Stimulated activated naive CD4-positive, alpha-beta T cell treated with Interleukin-2 at 50 U/mL for 16 hours (primary cell): ENCODE measurements around the gene TNIK.

Experiments used
- DNase-seq: peaks from one replicate; lab custom pipeline; 2025; lab: John Stamatoyannopoulos, UW

The TNIK gene

DNA sequence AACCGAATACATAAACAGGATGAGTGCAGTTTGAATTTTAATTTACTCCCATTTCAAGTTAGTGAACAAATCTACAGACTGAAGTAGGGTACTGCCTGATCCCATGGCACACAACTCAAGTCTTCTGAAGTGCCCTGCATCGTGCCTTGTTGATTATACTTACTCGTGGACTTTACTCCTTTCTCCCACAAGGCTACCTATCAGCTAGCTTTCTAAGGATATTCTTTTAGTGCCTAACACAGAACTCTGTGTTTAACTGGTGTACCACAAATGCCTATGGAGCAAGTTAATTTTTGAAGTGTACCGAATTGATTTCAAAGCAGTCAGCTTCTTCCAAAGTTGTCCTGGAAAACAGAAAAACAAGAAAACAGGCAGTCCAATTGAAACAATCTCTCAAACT is 119.8 kb downstream of the TNIK start:
- no peak for DNase-seq

DNA sequence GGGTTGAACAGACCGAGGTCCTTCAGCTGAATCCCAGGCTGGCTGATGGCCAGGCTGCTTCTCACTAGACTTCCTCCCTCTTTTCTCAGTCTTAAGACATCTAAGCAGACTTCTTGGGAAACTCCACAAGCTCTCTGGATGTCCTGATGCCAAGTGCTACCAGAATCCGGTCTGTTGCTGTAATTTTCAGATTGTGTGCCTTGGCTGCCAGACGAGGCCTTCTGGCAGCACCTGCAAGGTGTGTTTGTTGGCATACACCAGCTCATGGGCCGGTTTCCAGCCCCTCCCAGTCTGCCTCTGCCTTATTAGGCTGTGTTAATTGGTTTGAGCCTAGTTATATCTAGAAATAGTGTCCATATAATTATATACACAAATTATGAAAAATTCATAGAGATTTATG is 120.6 kb downstream of the TNIK start:
- DNase-seq, result no peak

DNA sequence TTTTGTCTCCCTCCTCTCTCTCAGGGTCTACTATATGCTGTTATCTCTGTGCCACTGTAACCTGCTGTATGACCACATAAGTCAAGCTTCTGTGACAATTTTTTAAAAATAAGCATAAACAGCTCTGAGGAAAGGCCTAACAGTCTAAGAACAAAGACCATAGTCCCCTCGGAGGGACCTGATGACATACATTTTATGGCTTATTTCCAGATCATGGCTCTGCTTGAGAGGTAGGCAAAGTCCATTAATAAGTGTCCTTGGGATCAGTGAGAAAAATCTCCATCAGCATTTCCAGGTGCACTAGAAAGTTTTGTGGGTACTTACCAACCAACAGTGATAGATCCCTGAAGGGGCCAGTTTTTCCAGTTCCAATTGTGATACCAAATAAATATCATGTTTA is 123.8 kb downstream of the TNIK start:
- DNase-seq, result no peak

DNA sequence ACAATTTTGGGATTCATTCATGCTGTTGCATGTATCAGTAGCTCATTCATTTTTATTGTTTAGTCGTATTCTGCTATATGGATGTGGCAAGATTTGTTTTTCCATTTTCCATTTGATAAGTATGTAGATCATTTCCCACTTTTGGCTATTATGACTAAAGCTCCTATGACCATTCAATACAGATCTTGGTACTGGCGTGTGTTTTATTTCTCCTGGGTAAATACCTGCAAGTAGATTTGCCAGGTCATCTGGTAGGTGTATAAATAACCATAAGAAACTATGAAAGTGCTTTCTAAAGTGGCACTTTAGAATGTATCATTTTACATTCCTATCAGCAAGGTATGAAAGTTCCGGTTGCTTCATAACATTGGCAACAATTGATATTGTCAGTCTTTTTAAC is 124.6 kb downstream of the TNIK start:
- no peak for DNase-seq

DNA sequence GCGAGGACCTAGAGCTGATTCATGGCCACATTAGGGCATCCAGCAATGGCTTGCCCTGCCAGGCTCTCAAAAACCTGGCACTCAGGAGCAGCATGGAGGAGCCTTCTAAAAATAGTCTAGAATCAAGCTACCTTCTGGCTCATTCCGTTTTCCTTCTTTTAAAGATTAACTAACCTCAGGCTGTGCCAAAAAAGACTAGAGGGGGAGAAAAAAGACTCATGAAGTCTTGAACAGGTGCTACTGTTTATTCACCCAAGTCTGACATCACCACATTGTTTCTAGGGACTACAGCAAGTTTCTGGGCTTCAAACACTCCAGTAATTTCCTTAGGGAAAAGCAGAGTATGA is 125.8 kb downstream of the TNIK start:
- no peak for DNase-seq

DNA sequence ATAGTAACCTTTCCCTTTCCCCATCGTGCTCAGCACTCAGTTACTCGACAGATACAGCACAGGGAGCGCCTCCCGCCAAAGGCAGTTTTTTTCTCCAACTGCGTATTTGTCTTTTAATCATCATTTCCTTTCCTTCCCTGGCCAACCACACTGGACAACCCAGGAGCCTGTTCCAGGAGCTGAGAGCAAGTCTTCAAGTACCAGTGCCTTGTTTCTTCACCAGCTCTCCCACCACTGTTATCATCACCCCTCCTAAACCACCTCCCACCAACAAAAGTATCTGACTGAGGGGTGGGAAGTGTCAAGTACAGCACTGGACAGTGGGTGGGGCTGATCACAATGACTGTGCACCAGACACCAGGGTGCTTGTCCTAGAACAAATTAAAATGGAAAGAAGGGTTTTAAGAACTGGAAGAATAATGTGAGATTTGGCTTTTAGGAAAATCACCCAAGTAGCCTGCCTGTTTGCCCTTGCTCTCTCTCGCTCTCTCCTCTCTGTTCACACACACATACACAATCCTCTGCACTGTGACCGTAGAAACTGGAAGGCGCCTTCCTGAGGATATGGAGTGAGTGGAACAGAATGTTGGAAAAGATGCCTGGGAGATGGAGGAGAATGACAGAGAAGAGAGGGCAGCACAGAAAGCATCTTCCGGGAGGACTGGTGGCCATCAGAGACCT is 126.3 kb downstream of the TNIK start:
- no peak for DNase-seq

DNA sequence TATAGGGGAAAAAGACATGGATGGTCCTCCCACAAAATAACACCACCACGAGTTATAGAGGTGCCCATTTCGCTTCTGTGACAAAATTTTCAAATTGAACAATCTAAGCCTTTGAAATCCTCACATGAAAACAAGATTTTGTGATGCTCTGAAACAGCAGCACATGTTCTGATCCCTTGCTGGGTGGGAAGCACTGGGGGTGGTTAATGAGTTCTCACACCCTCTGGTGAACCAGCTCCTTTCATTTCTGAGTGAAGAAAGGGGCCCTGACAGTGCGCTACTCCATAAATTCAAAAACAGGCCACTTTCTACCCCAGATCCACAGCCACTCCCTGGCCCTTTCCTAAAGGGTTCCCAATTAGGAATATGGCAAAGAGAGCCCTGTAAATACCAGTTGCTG is 129.3 kb downstream of the TNIK start:
- no peak for DNase-seq

DNA sequence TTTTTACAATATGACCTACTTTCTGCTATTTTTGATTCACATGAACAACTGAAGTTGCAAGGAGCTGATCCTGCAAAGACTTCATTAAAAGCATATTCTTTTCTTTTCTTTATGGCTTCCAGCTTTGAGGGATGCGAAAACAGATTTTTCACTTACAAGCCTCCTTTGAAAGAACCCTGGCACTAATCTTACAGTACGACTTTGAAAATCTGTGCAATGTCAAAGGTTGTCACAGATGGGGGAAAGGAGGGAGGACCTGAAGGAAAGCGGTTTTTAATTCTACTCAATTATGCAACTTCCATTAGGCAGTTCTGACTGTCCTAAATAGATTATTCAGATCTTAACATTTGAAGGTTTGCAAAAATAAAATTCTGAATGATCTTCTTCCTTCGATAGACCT is 130.5 kb downstream of the TNIK start:
- no peak for DNase-seq

DNA sequence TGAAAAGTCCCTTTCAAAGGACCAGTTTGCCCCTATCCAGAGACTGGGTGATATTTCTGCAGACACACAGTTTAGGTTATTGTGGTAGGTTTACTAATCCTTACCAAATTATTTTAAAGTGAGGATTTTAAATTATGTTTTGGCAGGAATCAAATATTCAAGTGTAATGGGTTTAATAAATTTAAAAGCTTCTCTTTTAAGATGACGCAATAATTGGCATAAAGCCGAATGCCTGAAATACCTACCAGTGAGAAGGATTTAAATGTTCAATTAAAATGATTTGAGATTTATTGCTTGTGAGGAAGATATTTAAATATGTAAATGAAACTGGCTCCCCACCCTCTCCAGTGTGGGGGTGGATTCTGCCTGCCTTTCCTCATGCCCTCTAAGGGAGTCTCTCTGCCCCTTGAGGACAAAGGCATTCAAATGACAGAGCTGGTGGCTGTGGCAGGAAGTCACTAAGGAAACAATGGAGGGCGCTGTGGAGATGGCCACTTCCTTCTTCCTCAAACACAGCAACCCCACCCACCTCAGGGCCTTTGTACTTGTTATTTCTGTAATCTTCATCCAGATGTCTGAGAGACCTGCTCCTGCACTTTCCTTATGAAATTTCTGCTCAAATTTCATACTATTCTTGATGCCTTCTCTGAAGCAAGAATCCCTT is 131.7 kb downstream of the TNIK start:
- DNase-seq, result peak; percentile 24

DNA sequence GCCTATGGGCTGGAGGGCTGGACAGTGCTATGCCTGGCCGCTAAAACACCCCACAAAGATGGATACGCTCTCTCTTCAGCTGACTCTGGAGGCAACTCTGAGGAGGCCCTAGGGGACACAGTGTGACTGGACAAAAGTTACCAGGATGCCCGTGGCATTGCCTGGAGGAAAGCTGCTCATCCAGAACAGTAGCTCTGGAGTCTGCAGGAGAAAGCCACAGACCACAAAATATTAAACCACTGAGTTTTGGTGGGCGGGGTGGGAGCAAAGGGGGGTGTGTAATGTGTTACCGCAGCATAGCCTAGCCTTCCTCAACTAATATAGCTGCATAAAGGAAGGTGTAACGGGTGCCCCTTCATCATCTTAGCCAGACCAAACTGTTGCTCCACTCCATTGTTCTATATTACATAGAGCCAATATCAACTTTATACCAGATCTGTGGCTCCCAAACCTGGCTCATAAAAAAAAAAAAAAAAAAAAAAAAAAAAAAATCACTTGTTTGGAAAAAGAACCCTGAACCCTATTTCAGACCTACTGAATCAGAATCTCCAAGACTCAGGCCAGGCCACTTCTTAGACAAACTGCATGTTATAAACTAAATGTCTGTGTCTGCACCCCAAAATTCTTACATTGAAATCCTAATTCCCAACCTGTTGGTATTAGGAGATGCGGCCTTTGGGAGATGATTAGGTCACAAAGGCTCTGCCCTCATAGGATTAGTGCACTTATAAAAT is 132.6 kb downstream of the TNIK start:
- no peak for DNase-seq

DNA sequence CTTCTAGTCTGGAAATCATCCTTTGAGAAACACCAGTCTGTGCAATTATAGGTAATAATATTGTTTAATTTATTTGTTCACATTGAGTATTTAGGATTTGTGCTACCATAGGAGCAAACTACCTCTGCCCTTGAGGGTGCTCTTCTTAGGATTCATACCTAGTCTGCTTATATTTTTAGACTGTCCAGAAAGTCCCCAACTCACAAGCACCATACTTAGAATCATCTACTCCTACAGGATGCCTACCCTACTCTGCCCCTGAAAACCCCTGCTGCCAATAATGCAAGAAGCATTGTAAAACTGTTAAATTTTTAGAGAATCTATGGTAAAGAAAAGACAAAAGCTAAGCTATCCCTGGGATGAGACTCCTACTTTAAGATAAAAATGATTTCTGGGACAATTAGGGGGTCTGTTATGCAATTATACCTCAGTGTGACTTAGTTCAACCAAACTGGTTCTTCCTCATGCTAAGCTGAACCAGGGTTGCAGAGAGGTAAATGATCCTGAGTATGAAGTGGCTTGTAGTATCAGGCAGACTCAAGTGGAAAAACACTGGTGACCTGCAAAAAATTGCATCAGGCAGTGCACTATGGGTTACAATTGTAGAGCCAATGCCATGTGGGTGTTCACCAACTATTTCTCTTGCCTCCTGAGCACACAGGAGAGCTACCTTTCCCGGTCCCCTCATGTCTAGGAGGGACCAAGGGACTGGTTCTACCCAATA is 133.3 kb downstream of the TNIK start:
- no peak for DNase-seq

DNA sequence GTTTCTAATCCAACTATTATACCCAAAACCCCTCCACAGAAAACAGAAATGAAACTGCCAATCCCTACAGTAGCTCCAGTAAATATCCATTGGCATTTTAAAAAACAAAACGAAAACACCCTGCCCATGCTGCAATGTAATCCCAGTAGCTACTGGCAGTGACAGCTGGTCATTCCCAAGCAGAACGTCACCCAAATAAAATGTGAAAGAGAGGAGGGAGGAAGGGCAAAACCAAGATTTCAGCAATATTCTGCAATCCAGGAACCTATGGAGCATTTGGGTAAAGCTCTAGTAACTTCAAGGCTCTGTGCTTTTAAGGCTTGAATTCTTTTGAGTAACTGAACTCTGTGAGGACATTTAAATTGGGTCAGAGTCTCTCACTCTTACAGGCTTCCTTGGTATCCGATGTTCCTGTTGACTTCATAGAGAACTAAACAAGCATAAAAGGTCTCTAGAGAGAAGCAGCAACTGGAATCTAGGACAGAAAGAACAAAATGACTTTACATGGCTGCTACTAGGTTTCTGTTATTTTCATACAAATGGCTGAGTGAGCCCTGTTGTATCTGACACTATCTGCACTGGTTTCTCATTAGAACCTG is 136.2 kb downstream of the TNIK start:
- no peak for DNase-seq

DNA sequence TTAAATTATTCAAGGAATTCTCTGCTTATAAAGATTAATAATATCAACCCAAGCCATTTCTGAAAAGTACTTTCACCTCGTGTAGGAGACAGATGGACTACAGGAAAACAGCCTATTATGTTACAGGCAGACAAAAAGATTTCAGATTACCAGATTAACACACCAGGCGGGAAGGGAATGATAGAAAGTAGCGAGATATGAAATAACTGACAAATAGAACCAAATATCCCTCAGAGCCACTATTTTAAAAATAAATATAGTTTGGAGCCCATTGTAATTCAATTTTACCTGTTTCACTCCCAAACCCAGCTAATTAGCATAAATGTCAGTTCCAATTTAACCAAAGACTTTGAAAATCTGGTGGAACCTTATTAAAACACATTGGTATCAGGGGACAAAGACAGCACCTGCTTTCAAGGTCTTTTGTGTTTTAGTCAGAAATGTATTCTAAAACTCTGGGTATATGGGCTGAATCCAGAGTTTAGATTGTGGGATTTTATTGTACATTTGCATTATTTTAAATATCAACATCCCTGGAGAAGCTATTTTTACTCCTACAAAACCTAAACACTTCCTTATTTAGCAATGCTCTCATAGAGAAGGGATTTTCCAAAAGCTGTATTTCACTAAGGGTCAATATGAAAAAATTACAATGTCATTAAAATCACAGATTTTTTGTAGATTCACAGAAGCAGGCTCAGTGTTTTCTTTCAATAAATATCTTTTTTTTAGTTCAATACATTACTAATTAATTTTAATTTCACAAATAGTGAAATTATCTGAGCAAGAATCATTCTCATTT is 138.4 kb downstream of the TNIK start:
- DNase-seq, result no peak

DNA sequence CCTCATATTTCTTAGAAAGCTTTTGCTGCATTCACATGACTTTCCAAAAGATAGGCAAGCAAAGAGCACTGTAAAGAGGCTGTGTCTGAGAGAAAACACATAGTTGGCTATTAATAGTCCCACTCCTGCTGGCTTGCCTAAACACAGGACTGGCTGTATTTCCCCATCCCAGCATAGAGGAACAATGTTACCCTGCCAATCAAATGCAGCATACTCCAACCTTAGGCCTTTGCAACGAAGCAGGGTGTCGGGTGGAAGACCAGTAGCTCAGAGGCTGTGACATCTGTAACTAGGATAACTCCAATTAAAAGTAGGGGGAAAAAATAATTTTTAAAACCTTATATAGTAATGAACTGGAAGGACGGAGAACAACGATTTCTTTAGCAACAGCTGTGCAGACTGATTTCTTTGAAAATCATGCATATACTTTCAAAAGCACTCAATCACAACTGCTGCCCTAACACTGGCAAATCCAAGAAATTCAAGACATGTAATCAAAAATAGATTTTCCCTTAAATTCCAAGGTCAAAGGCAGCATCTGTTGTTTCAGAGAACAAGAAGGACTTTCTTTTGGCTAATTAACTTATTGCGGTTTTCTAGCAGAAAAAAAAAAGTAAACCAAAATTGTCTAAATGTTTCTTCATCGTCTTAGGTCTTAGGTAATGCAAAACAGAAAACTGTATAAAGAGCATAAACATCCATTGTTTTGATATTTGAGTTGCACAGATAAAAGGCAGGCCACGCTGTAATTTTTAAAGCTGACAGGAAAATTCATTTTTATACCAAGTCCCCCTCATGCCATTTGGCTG is 139.3 kb downstream of the TNIK start:
- DNase-seq, result no peak

DNA sequence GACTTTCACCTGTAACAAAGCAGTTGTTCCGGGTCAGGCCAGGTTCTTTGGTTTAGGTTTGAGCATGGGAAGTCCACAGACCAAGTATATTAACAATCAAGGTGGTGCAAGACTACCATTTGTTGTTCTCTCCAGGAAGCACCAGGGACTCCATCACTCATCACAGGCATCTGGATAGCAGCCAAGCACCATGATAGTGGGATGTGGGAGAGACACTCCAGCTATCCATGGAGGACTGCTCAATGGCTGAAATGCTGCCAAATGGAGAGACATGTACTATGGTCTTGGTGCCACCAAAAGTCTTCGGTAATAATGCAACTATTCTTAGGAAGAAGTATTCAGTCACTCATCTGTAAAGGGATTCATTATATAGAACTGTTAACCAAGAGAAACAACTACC is 143.0 kb downstream of the TNIK start:
- no peak for DNase-seq

DNA sequence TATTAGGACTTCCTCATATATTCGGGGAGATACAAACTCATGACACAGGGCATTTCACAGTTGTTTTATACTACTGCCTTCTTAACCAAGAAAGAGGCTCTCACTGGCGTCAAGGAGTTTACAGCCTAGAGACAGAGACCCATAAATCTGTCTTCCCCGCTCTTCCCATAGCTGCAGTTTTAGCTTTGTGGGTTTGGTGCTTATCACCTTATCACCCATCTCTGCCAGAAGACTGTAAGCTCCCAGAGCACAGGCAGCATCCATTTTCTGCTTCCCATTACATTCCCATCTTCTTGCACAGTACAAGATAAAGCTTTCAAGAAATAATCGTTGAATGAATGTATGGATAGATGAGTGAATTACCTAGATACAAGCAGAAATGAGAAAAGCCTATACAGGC is 144.3 kb downstream of the TNIK start:
- DNase-seq, result no peak

DNA sequence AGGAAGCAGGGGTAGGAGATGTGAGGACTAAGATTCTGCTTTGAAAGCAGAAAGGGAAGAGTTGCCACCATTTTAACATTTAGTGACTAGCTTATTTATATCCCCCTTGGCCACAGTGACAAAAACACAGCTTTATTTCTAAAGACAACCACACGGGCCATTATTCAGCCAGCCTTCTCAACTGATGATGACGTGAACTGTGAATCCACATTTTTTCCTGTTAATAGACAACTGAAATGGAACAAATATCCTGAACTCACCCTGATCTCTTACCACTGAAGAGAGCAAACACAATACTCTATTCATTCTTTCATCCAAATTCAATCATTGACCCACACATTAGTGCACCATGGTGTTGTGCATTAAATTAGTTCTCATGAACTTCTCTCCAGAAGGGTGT is 145.1 kb downstream of the TNIK start:
- no peak for DNase-seq

DNA sequence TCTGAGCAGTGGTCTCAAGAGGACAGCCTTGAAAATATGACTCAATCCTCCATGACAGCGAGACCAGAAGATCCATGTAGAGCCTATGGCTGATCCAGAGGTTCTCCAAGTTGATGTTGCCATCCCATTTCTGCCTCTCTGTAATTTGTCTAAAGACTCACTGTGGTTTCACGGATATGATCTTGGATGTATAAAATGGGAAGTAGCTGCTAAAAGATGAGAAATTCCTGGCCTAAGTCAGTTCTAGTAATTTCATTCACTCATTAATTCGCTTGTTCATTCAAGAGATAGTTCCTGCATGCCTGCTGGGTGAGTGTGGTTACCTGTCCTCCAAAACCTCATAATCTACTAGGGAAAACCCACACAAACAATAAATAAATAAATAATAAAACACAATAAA is 145.9 kb downstream of the TNIK start:
- DNase-seq, result no peak

DNA sequence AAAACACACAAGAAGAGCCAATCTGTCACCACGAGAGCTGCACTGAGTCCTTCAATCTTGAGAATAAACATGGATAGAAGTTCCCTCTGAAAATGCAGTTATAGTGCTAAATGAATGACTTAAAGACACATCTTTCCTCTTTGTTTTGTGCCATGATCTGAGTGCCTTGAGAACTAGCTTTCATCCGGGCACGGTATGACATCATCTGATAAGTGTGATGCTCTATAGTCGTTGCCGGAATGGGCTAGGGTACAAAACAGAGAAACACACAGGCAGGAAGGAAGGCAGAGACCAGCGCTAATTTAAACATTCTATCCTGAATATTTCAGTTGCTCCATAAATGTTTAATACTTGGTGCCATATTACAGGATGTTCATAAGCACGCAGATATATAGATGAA is 146.5 kb downstream of the TNIK start:
- no peak for DNase-seq

DNA sequence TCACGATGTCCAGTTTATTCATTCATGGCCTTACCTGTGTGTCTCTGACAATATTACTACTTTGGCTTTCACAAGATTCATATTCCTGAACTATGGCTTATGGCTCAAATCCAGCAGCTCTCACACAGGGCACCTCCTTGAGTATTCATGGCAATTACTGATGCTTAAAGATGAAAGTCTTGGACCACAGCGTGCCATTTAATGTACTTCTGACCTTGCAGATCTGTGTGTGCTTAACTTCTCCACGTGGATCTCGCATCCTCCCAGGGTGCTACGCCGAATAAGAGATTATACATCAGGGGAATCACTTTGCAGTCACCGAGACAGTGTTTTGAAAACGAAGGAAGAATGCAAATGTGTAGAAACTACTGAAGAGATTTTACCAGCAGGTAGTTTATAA is 147.5 kb downstream of the TNIK start:
- DNase-seq, result no peak

DNA sequence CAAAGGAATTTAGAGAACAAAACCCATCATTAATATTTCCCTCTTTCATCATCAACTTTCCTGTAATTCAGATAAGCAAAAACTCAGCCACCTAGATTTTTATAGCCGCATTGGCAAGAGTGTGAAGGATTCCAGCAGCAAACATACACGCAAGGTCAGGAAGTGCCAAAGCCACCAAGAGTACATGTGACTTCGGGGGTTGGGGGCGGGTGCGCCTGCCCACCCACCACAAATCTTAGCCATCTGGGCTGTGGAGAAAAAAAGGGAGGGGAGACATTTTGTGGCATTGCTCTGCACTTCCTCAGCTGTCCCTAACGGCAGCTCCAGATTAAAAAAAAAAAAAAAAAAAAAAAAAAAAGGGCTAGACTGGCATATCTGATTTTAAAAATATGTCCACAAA is 148.4 kb downstream of the TNIK start:
- DNase-seq, result no peak
